OCI-LY3 (cell line): ENCODE measurements around the gene ADARB2.

Experiments
- H2AFZ ChIP-seq: fragments of 200-600, 300-600 bp; shearing (Covaris generic); 2 replicates; pipeline ENCODE4 v1.6.0; 2014; ENCODE audit warnings: antibody characterized with exemption, low read depth, low read length
- H3K27ac ChIP-seq: fragments of 200-600, 300-600 bp; sonication (generic); 2 replicates; pipeline ENCODE4 v1.5.1; 2014; ENCODE audit warnings: mild to moderate bottlenecking, low read length, moderate library complexity, mixed read lengths
- H3K27me3 ChIP-seq: fragments of 200-600, 300-600 bp; sonication (generic); 2 replicates; pipeline ENCODE4 v1.6.1; 2014; ENCODE audit warnings: low read depth, low read length, mixed read lengths
- H3K36me3 ChIP-seq: fragments of 200-600, 300-600 bp; sonication (generic); replicated peaks from 2 replicates; pipeline ENCODE3; 2014; ENCODE audit warnings: low read depth, low read length, mixed read lengths
- H3K4me1 ChIP-seq: fragments of 300-600, 200-600 bp; sonication (generic); 2 replicates; pipeline ENCODE4 v1.6.1; 2014; ENCODE audit warnings: low read length, mixed read lengths
- H3K4me2 ChIP-seq: fragments of 200-600, 300-600 bp; sonication (generic); 2 replicates; pipeline ENCODE4 v1.6.1; 2014; ENCODE audit warnings: low read length, mixed read lengths
- H3K4me3 ChIP-seq: fragments of 300-600, 200-600 bp; sonication (generic); 2 replicates; pipeline ENCODE4 v1.5.1; 2014; ENCODE audit warnings: antibody characterized with exemption, mild to moderate bottlenecking, low read length, moderate library complexity
- H3K79me2 ChIP-seq: fragments of 300-600, 200-600 bp; shearing (Covaris generic); 2 replicates; pipeline ENCODE4 v1.6.1; 2014; ENCODE audit warnings: mild to moderate bottlenecking, low read length, mixed read lengths
- H3K9ac ChIP-seq: fragments of 300-600, 200-600 bp; shearing (Covaris generic); 2 replicates; pipeline ENCODE4 v1.6.0; 2014; ENCODE audit warnings: mild to moderate bottlenecking, low read length, moderate library complexity
- H3K9me3 ChIP-seq: fragments of 200-600, 300-600 bp; shearing (Covaris generic); 2 replicates; pipeline ENCODE4 v1.6.1; 2014; ENCODE audit warnings: low read length, mixed read lengths; ENCODE audit not compliant: insufficient read depth
- H4K20me1 ChIP-seq: fragments of 200-600, 300-600 bp; sonication (generic); 2 replicates; pipeline ENCODE4 v1.6.1; 2016; ENCODE audit warnings: low read length, mixed read lengths; ENCODE audit not compliant: insufficient read depth
- EZH2phosphoT487 ChIP-seq: fragments of 200-600 bp; shearing (Covaris generic); IDR thresholded peaks from 2 replicates; pipeline ENCODE4 v1.6.1; 2018; ENCODE audit warnings: antibody characterized with exemption, mixed run types, low read depth
- TF ChIP-seq, protein P1 (sequence below): fragments of 200-600, 300-600 bp; sonication (generic); IDR thresholded peaks from 2 replicates; pipeline ENCODE4 v1.5.1; 2014; ENCODE audit warnings: antibody characterized with exemption, low read length, low read depth

ADARB2 gene

DNA sequence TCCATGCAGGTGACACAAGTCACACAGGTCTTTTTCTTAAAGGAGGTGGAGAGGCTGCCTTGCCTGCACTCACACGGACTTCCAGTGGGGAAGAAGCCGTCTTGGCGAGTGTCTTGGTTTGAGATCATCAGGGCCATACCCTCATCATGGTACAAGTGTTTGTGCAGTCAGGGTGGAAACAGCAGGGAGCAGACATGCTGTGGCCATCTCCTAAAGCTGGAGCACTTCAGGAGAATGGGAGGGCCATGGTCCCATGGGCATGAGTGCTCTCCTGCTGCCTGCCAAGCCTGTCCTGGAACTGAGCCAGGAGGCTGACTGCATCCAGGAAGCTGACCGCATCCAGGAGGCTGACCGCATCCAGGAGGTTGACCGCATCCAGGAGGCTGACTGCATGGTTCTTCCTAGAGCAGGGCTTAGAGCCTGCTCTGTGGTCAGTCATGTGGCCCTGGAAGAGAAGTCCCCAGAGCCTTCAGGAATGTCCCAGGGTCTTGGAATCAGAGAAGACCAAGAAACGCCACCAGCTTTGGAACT lies 98.4 kb downstream of the ADARB2 start:
- Histone ChIP-seq H4K20me1 (no peaks in the 10 kb centered on the region), H3K27me3 (no peaks in the 10 kb centered on the region), H3K79me2 (no peaks in the 10 kb centered on the region), H3K4me1 (0 out of 2 replicates have a peak, but pooled peaks cover 4% of the 10 kb centered on the region), H3K4me2 (no peak overlapping the region), H3K4me3 (no peak overlapping the region), H3K9me3 (no peaks in the 10 kb centered on the region), H3K27ac (no peak overlapping the region), H3K9ac (no peak overlapping the region), H3K36me3 (no peaks in the 10 kb centered on the region), H2AFZ (no peak overlapping the region)
- TF ChIP-seq, protein P1, sequence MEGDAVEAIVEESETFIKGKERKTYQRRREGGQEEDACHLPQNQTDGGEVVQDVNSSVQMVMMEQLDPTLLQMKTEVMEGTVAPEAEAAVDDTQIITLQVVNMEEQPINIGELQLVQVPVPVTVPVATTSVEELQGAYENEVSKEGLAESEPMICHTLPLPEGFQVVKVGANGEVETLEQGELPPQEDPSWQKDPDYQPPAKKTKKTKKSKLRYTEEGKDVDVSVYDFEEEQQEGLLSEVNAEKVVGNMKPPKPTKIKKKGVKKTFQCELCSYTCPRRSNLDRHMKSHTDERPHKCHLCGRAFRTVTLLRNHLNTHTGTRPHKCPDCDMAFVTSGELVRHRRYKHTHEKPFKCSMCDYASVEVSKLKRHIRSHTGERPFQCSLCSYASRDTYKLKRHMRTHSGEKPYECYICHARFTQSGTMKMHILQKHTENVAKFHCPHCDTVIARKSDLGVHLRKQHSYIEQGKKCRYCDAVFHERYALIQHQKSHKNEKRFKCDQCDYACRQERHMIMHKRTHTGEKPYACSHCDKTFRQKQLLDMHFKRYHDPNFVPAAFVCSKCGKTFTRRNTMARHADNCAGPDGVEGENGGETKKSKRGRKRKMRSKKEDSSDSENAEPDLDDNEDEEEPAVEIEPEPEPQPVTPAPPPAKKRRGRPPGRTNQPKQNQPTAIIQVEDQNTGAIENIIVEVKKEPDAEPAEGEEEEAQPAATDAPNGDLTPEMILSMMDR: no peak
- no peak for TF ChIP-seq EZH2phosphoT487

DNA sequence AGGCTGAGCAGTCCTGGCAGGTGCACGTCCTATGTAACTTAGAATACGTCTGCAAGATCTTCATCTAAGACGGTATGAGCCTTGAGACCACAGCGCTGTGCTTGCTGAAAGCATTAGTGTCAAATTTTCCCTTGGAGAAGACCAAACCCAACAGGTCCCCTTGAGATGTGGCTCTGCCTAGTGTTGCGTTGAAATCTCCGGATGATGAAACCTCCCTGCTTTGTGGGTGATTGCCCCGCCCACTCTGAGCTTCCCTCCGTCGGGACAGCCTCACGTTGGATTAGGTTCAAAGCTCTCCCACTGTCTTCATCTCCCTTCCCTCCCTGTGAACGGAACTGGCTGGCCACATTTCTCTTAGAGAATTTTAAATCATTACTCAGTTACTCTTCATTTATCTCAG lies 102.0 kb downstream of the ADARB2 start:
- Histone ChIP-seq H3K27me3 (no peaks in the 10 kb centered on the region), H2AFZ (no peak overlapping the region), H3K9ac (no peak overlapping the region), H3K4me2 (no peak overlapping the region), H3K4me3 (no peak overlapping the region), H3K36me3 (no peaks in the 10 kb centered on the region), H3K27ac (no peak overlapping the region), H3K9me3 (no peaks in the 10 kb centered on the region), H4K20me1 (no peaks in the 10 kb centered on the region), H3K4me1 (no peaks in the 10 kb centered on the region), H3K79me2 (no peaks in the 10 kb centered on the region)
- no peak for TF ChIP-seq EZH2phosphoT487
- TF ChIP-seq, protein P1: no peak

DNA sequence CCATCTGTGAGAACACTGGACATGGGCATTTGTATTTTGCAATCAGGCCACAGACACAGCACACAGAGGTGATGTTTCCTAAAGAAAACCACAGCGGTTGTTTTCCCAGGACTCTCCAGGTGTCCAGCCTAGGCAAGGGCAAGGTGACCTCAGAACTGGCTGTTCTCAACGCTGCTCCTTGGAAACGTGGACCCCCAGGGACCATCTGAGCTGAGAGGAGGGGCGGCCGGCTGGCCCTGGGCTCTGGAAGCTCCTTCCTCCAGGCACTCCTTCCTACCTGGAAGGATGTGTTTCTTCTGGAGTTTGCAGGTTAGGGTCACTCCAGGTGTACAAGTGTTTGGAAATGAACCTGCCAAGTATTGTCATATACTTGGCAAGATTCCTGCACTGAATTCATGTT lies 103.1 kb downstream of the ADARB2 start:
- Histone ChIP-seq H3K4me3 (no peak overlapping the region), H3K9ac (no peak overlapping the region), H3K9me3 (no peaks in the 10 kb centered on the region), H3K4me1 (no peaks in the 10 kb centered on the region), H3K79me2 (no peaks in the 10 kb centered on the region), H4K20me1 (no peaks in the 10 kb centered on the region), H3K36me3 (no peaks in the 10 kb centered on the region), H3K4me2 (no peak overlapping the region), H3K27ac (no peak overlapping the region), H2AFZ (no peak overlapping the region), H3K27me3 (no peaks in the 10 kb centered on the region)
- TF ChIP-seq, protein P1: no peak
- TF ChIP-seq EZH2phosphoT487: no peak

DNA sequence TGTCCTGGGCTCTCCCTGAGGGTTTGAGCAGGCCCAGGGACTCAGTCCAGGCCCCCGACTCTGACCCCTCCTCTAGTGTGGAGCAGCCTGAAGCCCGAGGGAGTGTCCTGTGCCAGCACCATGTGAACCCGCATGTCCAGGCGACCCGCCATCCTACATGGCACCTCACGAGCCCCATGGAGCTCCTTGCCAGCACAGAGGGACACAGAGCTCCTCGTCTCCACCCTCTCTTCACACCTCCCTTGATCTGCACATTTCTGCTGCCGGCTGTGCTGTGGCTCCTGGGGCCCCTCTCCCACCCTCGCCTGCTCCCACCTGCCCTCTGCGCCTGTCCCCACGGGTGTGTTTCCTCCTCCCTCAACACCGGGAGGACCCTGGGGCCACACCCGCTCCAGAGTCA lies 103.5 kb downstream of the ADARB2 start:
- Histone ChIP-seq H3K9ac (no peak overlapping the region), H4K20me1 (no peaks in the 10 kb centered on the region), H2AFZ (no peak overlapping the region), H3K4me3 (no peak overlapping the region), H3K36me3 (no peaks in the 10 kb centered on the region), H3K79me2 (no peaks in the 10 kb centered on the region), H3K4me2 (no peak overlapping the region), H3K4me1 (no peaks in the 10 kb centered on the region), H3K27ac (no peak overlapping the region), H3K27me3 (no peaks in the 10 kb centered on the region), H3K9me3 (no peaks in the 10 kb centered on the region)
- no peak for TF ChIP-seq EZH2phosphoT487
- TF ChIP-seq, protein P1: no peak
